Stimulated activated CD8-positive, alpha-beta memory T cell treated with anti-CD3 and anti-CD28 coated beads, Interleukin-4, amount 100 ng/mL, for 4 hours (primary cell): ENCODE measurements around the gene TAMM41.
"Not testable (repeated sequence)": the region's sequence is repeated elsewhere in the genome, so short reads cannot be mapped to it uniquely, and the experiment has no call there.

Experiments
- DNase-seq, 2 donors: peaks; one replicate each; pipeline ENCODE4 v3.0.0-alpha.2; 2020; ENCODE audit warnings: low read depth in 2 of 2, low spot score in 1 of 2

TAMM41 gene

DNA sequence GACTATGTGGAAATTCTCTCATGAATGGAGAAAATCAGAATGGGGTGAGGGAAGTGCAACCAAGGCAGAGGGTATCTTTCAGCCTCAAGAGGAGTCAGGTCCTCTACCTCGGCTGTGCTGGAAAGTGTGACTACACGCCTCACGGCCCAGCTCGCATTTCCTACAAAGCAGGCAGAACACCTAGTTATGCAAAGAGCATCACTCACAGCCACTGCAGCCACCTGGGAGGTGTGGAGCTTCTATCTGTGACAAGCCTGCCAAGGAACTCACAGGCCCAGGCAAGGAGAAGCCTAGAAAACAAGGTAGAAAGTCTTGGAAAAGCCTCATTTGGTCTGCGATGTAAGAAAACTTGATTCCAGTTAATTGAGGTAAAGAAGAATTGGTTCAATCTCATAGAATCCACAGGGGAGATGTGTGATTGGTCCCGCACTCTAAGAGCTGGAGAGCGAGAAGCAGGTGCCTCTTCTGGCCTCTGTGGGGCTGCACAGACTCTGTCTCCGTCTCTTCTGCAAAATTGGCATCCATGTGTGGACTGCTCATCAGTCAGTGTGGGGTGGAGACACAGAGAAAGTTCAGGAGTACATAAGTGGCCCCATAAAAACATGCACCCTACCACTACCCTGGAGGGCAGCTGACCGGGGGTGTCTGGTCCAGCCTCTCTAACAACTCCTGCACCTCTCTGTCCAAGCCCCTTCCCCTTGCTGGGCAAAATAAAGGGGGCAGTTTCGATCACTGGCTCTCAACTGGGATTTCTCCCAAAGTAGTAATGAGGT lies 76.8 kb downstream of the TAMM41 start:
- DNase-seq: no peak

DNA sequence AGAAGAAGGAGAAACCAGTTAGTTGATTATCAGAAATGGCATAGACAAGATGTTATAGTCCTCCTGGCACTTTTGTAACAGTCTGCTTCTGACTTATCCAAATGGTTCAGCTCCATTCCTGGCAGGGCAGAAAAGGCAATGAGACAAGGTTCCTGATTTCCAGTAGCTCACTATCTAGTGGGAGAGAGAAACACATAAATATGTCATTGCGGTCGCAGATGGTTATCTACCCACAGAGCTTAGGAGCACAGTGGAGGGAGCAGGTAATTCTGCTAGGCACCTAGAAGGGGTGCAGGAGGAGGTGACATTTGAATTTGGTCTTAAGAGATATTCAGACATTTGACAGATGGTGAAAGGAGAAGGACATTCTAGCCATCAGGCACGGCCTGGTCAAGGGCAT lies 78.1 kb downstream of the TAMM41 start:
- DNase-seq: no peak

GRCh38 chr3:11764931-11765363 lies 81.7 kb downstream of the TAMM41 start:
- DNase-seq: no peak

GRCh38 chr3:11759996-11760395 lies 86.7 kb downstream of the TAMM41 start:
- no peak for DNase-seq

GRCh38 chr3:11757929-11758328 lies 88.8 kb downstream of the TAMM41 start:
- no peak for DNase-seq

DNA sequence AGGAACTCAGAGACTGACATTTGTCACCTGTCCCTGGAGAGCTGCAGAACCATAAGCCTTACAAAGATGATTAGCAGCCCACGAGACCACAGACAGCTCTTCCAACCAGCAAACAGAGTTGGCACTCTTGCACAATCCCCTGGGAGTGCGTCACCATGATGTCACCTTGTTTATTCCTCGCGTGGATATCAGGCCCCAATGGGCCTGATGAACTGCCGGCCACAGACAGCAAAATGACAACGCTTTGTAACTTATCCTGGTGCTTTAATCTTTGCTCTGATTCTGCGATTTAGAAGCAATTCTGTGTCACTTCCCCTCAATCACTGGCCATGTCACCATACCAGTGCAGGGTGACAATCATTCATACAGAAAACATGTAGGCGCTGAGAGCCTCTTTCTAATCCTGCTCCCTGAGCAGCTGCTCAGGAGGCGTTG lies 89.2 kb downstream of the TAMM41 start:
- no peak for DNase-seq

- no peak for DNase-seq
These were observed 91.4 kb downstream of the TAMM41 start for GRCh38 chr3:11755276-11755675.

DNA sequence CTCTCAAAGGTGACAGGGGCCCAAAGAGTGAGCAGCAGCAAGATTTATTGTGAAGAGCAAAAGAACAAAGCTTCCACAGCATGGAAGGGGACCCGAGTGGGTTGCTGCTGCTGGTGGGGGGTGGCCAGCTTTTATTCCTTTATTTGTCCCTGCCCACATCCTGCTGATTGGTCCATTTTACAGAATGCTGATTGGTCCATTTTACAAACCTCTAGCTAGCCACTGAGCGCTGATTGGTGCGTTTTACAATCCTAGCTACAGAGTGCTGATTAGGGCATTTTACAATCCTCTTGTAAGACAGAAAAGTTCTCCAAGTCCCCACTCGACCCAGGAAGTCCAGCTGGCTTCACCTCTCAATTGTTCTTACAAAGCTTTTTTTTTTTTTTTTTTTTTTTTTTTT lies 94.4 kb downstream of the TAMM41 start:
- DNase-seq: not testable (repeated sequence)

DNA sequence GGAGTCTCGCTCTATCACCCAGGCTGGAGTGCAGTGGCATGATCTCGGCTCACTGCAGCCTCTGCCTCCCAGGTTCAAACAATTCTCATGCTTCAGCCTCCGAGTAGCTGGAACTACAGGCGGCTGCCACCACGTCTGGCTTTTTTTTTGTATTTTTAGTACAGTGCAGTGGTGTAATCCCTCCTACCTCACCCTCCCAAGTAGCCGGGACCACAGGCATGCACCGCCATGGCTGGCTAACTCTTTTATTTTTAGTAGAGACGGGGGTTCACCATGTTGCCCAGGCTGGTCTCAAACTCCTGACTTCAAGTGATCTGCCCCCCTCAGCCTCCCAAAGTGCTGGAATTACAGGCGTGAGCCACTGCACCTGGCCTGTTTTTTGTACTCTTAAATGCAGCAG lies 98.4 kb downstream of the TAMM41 start:
- not testable (repeated sequence) for DNase-seq
